Forelimb muscle (tissue), 1 donor: ENCODE results near the gene PHYKPL. TPM values are rescaled to one million over a fixed set of nuclear protein-coding genes. Genes with fewer than 3 reads are reported as not detected.
"Not testable (repeated sequence)": the region's sequence is repeated elsewhere in the genome, so short reads cannot be mapped to it uniquely, and the experiment has no call there.

ENCODE experiments used
- DNase-seq: peaks from one replicate; pipeline ENCODE4 v3.0.0-alpha.2; 2013; ENCODE audit warnings: low read depth
- polyA plus RNA-seq: library from polyadenylated mRNA; unstranded; fragments of 120-200 nt; gene quantifications from one replicate; pipeline ENCODE4 v1.2.1, GENCODE V29; 2013; ENCODE audit not compliant: insufficient read length

Gene PHYKPL
- polyA plus RNA-seq, 1 donor = 74.4 TPM

DNA sequence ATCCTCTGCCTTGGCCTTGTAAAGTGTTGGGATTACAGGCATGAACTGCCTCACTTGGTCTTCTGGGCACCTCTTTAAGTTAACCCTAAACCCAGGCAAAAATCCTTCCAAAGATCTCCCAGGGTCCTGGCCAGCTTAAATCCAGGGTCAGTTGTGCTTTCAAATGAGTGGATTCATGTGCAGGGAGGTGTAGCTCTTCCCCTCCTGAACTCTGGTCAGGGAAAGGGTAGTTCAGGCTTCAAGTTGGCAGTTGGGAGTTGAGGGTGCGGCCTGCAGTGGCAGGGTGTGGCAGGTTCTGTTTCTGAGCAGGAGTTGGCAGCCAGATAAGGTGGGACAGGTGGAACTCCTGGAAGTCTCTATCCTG lies 24.7 kb downstream of the PHYKPL start:
- no peak for DNase-seq

DNA sequence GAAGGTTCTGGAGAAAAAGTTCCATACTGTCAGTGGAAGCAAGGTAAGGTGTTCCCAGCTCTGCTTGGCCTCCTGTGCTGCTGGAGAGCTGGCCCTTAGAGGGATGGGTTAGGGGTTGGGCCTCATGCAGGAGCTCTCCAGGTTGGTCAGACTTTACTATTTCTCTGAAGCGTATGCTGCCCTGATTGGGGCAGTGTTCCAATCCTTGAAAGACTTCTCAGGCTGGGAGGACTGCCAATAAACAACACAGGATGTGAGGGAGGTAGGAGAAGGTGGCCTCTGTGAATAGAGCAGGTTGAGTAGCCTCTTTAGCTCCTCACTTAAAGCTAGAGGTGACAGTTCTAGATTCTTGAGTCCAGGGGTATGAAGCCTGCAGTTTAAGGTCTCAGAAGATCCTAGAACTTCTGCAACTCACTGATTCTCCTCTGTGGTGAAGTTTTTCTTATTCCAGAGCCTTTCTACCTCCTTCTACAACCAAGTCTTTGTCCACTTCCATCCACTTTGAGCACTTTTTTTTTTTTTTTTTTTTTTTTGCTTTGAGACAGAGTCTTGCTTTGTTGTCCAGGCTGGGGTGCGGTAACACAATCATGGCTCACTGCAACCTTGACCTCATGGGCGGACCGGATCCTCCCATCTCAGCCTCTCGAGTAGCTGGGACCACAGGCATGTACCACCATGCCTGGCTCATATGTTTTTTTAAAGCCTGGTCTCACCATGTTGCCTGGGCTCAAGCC lies 25.3 kb downstream of the PHYKPL start:
- DNase-seq = no peak

DNA sequence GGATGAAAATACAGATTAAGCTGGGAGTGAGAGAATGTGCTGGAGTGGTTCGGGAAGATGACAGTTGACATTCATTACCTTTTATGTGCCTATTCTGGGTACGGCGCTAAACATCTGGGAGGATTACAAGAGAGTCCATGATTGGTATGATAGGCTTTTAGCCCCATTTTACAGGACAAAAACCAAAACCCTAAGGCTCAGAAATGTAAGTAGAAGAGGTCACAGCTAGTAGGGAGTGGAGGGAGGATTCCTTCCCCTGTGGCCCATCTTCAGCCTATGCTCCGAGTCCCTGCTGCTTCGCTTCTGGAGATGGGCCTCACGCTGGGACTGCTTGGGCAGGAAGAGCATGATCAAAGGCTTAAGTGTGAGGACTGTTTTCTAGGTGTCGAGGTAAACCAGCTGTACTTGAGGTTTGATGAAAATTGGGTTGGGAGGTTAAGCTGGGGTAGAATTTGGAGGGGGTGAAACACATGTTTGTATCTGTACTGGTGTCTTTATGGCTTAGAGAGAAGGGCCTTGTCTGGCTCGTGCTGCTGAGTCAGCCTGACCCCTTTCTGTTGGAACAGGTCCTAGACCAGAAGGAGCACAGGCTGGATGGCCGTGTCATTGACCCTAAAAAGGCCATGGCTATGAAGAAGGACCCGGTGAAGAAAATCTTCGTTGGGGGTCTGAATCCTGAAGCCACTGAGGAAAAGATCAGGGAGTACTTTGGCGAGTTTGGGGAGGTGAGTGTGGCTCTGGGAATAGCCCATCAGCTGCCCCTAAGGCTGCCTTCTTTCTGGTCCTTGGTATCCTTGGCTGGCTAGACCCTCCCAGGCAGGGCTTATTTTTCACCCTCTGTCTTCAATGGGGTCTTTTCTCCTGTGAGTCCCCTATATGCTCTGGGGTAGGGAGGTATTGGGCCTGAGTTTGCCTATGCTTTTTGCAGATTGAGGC lies 26.2 kb downstream of the PHYKPL start:
- no peak for DNase-seq

DNA sequence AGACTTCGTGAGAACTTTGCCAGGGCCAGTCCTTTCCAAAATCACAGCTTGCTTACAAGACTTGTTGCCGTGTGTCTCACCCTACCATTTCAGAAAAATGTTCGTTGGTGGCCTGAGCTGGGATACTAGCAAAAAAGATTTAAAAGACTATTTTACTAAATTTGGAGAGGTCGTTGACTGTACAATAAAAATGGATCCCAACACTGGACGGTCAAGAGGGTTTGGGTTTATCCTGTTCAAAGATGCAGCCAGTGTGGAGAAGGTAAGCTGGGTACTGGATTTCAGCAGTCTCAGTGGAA lies 26.9 kb downstream of the PHYKPL start:
- DNase-seq = no peak

DNA sequence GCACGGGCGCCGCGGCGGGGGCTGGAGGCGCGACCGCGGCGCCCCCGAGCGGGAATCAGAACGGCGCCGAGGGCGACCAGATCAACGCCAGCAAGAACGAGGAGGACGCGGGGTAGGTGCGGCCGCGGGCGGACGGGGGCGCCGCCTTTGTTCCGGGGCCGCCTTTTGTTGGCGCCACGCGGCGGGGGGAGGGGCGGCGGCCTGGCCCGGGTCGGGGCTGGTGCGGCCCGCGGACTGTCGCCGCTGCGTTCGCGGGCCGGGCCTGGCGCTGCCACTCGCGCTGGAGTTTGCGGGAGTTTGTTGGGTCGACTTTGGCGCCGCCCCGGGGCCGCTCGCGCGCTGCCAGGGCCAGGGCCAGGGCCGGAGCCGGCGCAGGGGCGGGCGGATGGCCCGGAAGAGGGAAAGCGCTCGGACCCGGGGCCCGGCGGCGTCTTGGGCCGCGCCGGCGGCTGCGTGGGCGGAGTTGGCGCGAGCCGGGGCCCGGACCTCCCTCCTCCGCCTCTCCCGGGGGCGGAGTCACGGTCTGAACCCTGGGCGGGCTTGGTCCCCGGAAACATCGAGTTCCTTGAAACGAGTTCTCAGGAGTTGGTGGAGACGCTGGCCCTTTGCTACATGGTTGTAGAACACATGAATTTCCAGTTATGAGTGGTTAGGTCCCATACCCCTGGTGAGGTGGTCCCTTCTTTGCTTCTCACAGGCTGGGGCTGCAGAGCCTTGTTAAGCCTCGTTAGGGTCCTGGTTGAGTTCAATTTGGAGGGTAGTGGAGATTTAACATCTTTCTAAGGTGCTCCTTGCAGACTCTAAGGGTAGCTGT lies 27.5 kb downstream of the PHYKPL start:
- peak; percentile 22 for DNase-seq

DNA sequence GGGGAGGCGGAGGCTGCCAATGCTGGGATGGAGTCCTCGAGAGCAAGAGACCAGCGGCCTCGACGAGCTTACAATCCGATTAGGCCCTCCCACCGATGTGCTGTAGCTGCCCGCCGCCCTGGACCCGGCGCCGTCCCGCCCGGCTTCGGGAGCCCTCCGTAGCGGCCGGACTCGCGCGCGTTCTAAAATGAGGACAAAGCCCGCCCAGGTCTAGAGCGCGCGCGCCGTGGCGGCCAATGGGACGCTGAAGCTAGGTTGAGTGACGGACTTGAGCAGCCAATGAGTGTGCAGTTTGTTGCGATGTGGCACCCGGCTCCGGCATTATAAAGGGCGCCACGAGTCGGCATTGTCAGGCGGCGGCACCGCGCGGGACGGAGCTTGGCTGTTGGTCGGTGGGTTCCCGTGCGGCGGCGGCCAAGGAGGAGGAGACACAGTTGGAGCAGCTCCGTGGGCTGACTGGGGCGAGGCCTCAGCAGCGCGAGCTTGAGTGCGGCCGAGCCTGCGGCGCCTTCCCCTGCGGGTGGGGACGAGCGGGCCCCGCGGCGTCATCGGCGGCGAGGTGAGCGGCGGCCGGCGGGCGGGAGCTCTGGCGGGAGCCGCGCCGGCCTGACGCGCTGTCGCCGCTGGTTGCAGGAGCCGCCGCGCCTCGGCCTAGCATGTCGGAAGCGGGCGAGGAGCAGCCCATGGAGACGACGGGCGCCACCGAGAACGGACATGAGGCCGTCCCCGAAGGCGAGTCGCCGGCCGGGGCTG lies 28.2 kb downstream of the PHYKPL start, which contains the start of gene HNRNPAB:
HNRNPAB (plus strand) TSS at position 352 of the 753 bp plus-strand sequence; CDS start at position 657, 305 bp downstream.
- DNase-seq = peak; percentile 92

DNA sequence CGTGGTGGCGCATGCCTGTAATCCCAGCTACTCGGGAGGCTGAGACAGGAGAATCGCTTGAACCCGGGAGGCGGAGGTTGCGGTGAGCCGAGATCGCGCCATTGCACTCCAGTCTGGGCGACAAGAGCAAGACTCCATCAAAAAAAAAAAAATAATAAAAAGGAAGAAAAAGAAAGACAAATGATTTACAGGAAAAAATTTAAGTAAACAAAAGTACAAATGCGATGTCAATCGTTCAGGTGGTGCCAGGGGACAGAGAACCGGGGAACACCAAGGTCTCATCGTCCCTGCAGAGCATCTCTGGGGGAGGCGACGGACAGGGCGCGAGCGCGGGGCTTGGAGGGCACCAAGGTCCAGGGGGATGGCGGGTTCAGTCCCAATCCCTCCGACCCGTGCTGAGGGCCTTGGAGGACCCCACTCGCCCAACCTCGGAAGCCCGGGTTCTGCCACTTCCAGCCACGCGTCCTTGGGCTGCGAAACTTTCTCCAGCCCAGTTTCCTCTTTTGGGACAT lies 28.9 kb downstream of the PHYKPL start:
- DNase-seq = no peak

DNA sequence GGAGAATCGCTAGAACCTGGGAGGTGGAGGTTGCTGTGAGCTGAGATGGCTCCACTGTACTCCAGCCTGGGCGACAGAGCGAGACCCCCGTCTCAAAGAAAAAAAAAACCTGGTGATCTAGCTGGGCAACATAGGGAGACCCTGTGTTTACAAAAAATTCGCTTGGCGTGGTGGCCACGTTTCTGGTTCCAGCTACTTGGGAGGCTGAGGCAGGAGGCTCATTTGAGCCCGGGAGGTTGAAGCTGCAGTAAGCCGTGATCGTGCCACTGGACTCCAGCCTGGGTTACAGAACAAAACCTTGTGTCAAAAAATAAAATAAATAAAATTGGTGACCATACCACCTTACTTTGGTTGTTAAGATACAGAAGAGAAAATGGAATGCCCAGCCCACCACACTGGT lies 30.1 kb downstream of the PHYKPL start:
- no peak for DNase-seq

DNA sequence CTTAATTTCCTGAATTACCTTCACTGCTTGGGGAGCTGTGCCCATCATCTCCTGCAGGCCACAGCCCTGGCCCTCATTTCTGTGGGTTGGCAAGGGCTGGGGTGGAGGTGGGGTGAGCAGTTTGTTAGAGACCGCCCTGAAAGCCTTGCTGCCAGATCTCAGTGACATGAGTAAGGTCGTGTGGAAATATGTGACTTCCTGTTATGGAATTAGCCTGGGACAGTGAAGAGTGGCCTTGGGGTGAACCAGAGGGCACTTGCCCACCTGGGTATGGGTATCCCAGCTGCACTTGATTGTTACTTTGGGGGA lies 30.7 kb downstream of the PHYKPL start:
- no peak for DNase-seq

DNA sequence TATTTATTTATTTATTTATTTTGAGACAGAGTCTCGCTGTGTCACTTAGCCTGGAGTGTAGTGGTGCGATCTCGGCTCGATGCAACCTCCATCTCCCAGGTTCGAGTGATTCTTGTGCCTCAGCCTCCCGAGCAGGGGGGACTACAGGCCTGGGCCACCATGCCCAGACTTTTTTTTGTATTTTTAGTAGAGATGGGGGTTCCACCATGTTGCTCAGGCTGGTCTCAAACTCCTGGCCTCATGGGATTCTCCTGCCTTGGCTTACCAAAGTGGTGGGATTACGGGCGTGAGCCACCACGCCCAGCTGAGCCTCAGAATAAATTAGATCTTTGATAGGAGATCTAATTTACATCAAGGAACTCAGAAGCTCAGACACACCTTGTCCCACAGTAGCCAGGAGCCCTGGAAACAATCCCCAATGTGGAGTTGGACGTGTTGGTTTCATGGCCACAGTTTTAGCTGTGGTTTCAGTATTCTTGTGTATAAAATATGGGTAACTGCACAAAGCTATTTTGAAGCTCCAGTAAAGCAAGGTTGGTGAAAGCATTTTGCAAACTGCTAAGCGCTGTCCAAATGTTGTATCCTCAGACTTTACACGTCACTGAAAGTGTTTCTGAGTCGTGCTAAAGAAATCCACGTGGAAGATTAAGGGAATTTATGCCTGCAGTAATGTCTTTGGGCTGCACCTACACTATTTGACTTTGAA lies 31.2 kb downstream of the PHYKPL start:
- DNase-seq = no peak

DNA sequence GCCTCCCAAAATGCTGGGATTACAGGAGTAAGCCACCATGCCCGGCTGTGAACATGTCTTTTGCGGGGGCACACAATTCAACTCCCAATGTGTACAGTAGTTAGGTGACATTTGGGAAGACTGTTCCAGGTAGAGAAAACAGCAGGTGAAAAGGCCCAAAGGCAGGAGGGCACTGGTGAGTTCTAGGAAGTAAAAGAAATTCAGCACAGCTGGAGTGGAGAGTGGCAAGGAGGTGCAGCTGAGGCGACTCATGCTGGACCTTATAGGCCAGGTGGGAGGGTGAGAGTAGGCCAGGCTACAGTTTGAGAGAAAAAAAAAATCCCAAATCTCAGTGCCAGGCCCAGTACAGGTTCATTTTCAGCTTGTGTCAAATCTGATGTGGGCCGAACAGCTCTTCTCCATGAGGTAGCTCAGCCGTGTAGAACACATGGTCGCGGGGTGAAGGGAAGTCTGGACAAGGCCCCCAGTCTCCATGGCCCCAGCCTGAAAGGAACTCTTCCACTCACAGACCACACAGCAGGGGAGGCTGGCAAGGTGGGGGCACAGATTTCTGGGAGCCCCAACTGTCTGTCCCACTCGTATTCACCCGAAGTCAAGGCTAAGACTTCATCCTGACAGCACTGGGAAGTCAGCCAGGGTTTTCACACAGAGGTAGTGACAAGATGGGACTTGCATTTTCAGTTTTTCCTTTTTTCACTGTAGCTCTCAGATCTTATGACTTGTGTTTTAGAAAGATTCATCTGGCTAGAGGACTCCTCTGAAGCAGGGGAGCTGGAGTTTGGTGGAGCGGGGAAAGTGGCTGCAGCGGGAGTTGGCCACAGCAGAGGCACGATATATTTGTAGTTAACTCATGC lies 32.8 kb downstream of the PHYKPL start:
- no peak for DNase-seq

DNA sequence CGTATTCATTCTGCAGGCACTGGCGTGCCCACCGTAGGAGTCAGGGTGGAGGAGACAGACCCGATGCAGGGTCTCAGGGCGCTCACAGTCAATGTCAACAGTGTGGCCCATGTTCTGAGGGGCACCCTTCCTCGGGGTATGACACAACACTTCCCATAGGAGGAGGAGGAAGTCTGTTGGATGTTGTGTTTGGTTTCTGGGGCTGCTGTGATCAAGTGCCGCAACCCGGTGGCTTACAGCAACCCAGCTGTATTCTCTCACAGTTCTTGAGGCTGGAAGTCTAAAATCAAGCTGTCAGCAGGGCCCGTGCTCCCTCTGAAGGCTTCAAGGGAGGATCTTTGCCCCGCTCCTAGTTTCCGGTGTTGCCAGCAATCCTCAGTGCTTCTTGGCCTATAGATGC lies 33.9 kb downstream of the PHYKPL start:
- no peak for DNase-seq

DNA sequence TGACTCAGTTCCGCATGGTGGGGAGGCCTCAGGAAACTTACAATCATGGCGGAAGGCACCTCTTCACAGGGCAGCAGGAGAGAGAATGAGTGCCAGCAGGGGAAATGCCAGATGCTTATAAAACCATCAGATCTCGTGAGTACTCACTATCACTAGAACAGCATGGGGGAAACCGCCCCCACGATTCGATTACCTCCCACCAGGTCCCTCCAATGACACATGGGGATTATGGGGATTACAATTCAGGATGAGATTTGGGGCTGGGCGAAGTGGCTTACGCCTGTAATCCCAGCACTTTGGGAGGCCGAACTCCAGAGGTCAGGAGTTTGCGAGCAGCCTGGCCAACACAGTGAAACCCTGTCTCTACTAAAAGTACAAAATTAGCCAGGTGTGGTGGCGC lies 34.5 kb downstream of the PHYKPL start:
- DNase-seq = not testable (repeated sequence)

DNA sequence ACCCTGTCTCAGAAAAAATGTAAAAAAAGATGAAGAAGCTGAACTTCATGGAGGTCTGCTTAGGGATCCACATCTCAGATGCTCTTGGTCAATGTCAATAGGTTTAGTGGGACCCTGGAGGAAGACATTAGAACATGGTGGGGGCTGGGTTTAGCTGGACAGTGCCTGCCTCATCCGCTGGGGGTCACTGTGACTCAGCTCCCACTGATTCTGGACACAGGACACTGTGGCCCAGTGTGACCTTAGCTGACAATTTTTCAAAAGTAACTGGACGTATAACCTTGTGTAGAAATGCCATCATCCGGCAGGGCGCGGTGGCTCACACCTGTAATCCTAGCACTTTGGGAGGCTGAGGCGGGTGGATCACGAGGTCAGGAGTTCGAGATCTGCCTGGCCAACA lies 35.6 kb downstream of the PHYKPL start:
- DNase-seq = no peak

DNA sequence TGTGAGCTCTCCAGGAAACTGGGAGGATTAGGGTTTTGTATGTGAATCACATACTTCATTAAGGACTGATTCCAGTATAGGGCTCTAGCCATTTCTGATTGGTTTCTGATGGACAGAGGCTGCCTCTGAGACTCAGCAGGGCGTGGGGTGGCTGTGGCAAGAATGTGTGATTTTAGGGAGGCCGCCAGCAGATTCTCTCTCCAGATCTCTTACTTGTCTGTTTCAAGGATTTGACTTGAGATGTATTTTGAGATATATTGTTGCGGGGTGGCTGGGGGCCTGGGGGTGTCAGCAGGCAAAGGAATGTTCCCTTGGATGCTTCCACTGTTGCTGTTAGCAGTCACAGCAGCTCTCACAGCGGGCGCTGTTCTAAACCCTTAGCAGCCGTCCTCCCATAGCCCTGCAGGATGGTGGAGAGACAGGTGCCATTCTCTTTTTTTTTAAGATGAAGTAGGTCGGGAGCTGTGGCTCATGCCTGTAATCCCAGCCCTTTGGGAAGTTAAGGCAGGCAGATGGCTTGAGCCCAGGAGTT lies 36.3 kb downstream of the PHYKPL start:
- DNase-seq = no peak

DNA sequence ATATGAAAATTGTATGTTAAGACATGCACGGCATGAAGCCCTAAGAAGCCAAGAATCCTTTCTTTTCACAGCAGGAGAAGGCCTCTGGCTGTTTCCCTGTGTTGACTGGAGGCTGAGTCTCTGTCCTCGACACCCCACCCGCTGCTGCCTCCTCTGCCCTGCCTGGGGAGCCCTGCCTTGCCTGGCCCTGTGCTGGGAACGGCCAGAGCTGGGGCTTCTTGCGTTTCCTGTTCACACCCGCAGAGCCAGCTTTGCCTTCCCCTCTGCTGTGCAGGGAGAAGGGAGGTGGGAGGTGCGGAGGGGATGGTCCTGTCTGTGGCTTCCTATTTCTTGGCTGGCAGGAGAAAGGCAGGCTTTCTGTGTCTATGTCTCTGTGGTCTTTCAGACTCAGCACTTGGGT lies 38.6 kb downstream of the PHYKPL start:
- DNase-seq = no peak

DNA sequence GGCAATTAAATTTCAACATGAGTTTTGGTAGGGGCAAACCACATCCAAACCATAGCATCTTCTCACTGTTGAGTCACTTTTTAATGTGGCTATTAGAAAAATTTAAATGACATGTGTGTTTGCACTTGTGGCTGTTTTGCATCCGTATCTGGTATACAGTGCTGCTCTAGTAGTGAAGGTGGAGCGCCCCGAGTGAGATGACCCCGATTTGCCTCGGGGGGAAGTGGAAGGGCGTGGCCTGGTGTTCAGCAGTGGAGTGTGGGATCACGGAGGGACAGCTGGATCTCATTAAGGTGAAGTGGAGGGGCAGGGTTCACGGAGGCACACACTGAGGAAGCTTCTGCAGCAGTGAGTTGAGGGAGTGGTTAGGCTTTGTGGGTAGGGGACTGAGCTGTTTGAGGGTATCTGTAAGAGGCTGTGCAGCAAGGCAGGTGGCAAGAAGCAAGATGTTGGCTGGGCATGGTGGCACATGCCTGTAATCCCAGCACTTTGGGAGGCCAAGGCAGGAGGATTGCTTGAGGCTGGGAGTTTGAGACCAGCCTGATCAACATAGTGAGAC lies 39.3 kb downstream of the PHYKPL start:
- DNase-seq = no peak

DNA sequence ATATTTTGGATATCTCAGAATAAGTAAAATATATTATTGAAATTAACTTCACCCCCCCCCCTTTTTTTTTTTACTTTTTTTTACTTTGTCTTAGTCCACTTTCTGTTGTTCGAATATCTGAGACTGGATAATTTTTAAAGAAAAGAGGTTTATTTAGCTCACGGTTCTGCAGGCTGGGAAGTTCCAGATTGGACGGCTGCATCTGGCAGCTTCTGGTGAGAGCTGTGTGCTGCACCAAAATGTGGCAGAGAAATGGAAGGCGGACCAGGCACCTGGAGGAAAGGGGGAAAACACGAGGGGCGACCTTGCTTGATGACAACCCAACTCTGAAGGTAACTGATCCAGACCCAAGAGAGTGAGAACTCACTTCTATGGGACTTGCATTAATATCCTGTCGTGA lies 39.8 kb downstream of the PHYKPL start:
- no peak for DNase-seq

DNA sequence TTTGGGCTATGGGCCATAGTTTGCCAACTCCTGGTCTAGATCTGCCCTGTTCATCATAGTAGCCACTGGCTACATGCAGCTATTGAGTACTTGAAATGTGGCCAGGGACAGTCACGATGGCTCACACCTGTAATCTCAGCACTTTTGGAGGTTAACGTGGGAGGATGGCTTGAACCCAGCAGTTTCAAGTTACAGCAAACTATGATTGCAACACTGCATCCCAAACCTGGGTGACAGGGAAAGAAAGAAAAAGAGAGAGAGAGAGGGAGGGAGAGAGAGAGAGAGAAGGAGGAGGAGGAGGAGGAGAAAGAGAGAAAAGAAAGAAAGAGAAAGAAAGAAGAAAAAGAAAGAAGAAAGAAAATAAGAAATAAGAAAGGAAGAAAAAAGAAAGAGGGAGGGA lies 40.4 kb downstream of the PHYKPL start:
- DNase-seq = no peak
